Measurements from ENCODE around the gene TP53AIP1. TPM values are rescaled to one million over a fixed set of nuclear protein-coding genes. Genes with fewer than 3 reads are reported as not detected.

TP53AIP1 gene
- total and polyA plus RNA-seq, 2 of the 8 experiments (the other 6 are each of a cell fraction or from before 2014, with no cell fraction given), result 0.03 TPM; not detected in 1

- Histone ChIP-seq H3K9ac (replicated peaks in 1 of 4; ENCODE audit: extremely low read depth in 1 of 4, low read depth in 3 of 4, low read length in 3 of 4) (no peak overlapping the region; a peak in 1 of 7 replicates), H3K27me3 (replicated peaks in 1 of 4; ENCODE audit: control insufficient read depth in 3 of 4, extremely low read depth in 1 of 4, insufficient read depth in 3 of 4, low read length in 3 of 4) (peaks cover 55 to 86% (median 80%) of the 10 kb centered on the region in 4 experiments), H2AK5ac (ENCODE audit: low read depth, low read length) (no peak overlapping the region), H3K27ac (ENCODE audit: low read depth, low read length) (no peak overlapping the region), H3K14ac (ENCODE audit: insufficient read length) (no peak overlapping the region), H4K5ac (ENCODE audit: insufficient read length, low read depth, low read length) (no peak overlapping the region), H2AFZ (ENCODE audit: low read length) (no peak overlapping the region), H2BK12ac (ENCODE audit: low read depth, low read length) (no peak overlapping the region), H4K8ac (ENCODE audit: extremely low read depth, insufficient read depth, low read length) (no peak overlapping the region), H3K4me3 (ENCODE audit: extremely low read depth in 1 of 4, insufficient read depth in 2 of 4, low read depth in 3 of 4, low read length in 4 of 4) (peak overlapping the region; percentile 10 to 68 (median 26); a peak in 5 of 8 replicates), H3K23me2 (ENCODE audit: low read depth, low read length) (peaks cover 6% of the 10 kb centered on the region; the same call in 1 of the 2 replicates), H2BK15ac (ENCODE audit: low read length) (peak overlapping the region; percentile 35; the same call in 1 of the 2 replicates), H4K91ac (replicated peaks; ENCODE audit: insufficient read length, low read length) (no peak overlapping the region), H3K4me2 (ENCODE audit: insufficient read depth in 1 of 2, low read depth in 2 of 2, low read length in 2 of 2) (peak overlapping the region; percentile 80 to 84), H3K79me1 (ENCODE audit: low read depth, low read length) (no peaks in the 10 kb centered on the region), H2BK20ac (ENCODE audit: low read length) (no peak overlapping the region), H3K4ac (replicated peaks; ENCODE audit: insufficient read length, low read depth, low read length) (no peak overlapping the region), H3K9me3 (ENCODE audit: insufficient read depth in 2 of 2, low read depth in 1 of 2, low read length in 1 of 2) (no peaks in the 10 kb centered on the region; a peak in 2 of 4 replicates), H4K20me1 (replicated peaks in 1 of 2; ENCODE audit: control insufficient read depth in 1 of 2, insufficient read depth in 2 of 2, low read length in 2 of 2) (peaks cover 3 to 16% of the 10 kb centered on the region in 2 experiments), H3K18ac (ENCODE audit: extremely low read depth, low read length) (no peak overlapping the region), H3K4me1 (replicated peaks in 1 of 4; ENCODE audit: control insufficient read depth in 3 of 4, insufficient read depth in 4 of 4, low read length in 3 of 4) (peaks cover 11 to 30% (median 23%) of the 10 kb centered on the region in 4 experiments), H3K36me3 (ENCODE audit: control insufficient read depth in 2 of 4, insufficient read depth in 4 of 4, low read length in 3 of 4) (no peaks in the 10 kb centered on the region), H3K23ac (ENCODE audit: insufficient read length) (no peak overlapping the region), H3K79me2 (ENCODE audit: control insufficient read depth in 1 of 2, insufficient read depth in 2 of 2, low read length in 2 of 2) (no peaks in the 10 kb centered on the region), H2BK5ac (ENCODE audit: low read depth, low read length) (no peak overlapping the region), H3K56ac (replicated peaks; ENCODE audit: insufficient read length, low read depth, low read length) (no peak overlapping the region), H2BK120ac (replicated peaks; ENCODE audit: low read depth, low read length) (no peak overlapping the region)
- FAIRE-seq (no peak), DNase-seq (ENCODE audit: low read depth in 1 of 2, low spot score in 2 of 2) (peak in 1 of 2 experiments; percentile 64)
- ChIA-PET POLR2A (ENCODE audit: partially characterized antibody) (interaction anchor here (1.5 to 2.7 kb wide), 2 partner anchors 13 to 46 kb away, joined by 4 to 19 read pairs; partner anchors contain the start of gene KCNJ5), CTCF (ENCODE audit: partially characterized antibody) (interaction anchor here (0.5 to 14.9 kb wide), 11 partner anchors 14 to 82 kb away, joined by 3 to 332 read pairs (median 5); partner anchors contain the start of genes KCNJ5 and TP53AIP1)
- 4% methylated on average over 17 of the region's 17 CpGs; no CpG with 5 or more reads in 1 of the 2 experiments for WGBS, 2 experiments (ENCODE audit: extremely low coverage in 1 of 2, insufficient coverage in 1 of 2, insufficient read length in 1 of 2, insufficient replicate concordance in 2 of 2, low coverage in 1 of 2, low lambda C conversion rate in 2 of 2, missing lambda C conversion rate in 1 of 2)
- TF ChIP-seq MAX (IDR thresholded peaks at IDR 0.05) (peak; percentile 82), ASH2L (IDR thresholded peaks at IDR 0.05; ENCODE audit: low read length) (peak; percentile 17), BACH1 (IDR thresholded peaks at IDR 0.05; ENCODE audit: low read length) (no peak), HDAC2 (IDR thresholded peaks at IDR 0.05; ENCODE audit: borderline replicate concordance in 1 of 2, low read depth in 2 of 2, low read length in 2 of 2) (0 out of 4 replicates have a peak, but pooled peaks of 1 of the 2 experiments have one; percentile 37), TBP (IDR thresholded peaks at IDR 0.05; ENCODE audit: low read depth, low read length) (no peak), YY1 (IDR thresholded peaks at IDR 0.05; ENCODE audit: low read depth, low read length) (0 out of 2 replicates have a peak, but pooled peaks have one; percentile 29), KDM4A (IDR thresholded peaks at IDR 0.05; ENCODE audit: low read depth, low read length, severe bottlenecking) (peak; percentile 18), TCF12 (IDR thresholded peaks at IDR 0.05; ENCODE audit: low read depth, low read length) (0 out of 2 replicates have a peak, but pooled peaks have one; percentile 60), CTBP2 (IDR thresholded peaks at IDR 0.05; ENCODE audit: borderline replicate concordance, insufficient read depth, insufficient read length, low read length) (peak; percentile 94), SIN3A (conservative IDR thresholded peaks at IDR 0.05 in 1 of 2, IDR thresholded peaks at IDR 0.05 in 1 of 2; ENCODE audit: low read depth in 1 of 2, low read length in 2 of 2) (peak in 1 of 2 experiments; percentile 57; a peak in 1 of 4 replicates)
Measured at GRCh38 chr11:128903248-128904061, 39.2 kb downstream of the TP53AIP1 start.

Measured in H1 (cell line).